Activated CD8-positive, alpha-beta T cell treated with anti-CD3 and anti-CD28 coated beads for 36 hours (primary cell): ENCODE data around the gene SEMA4D. TPM values are rescaled to one million over a fixed set of nuclear protein-coding genes. Genes with fewer than 3 reads are reported as not detected.
A peak's percentile ranks its signal among the peaks of the same experiment; 100 is the strongest.

Experiments used
- ATAC-seq: fragments of 200-7000 bp; cut with Tn5 transposase; one replicate; pipeline ENCODE4 v1.10.0; 2021; ENCODE audit warnings: mild to moderate bottlenecking, moderate library complexity
- CTCF ChIA-PET: fragments of 350-600 bp; sonication (Branson Sonifier 250); formaldehyde crosslinking; loops from one replicate; lab custom pipeline; 2021; ENCODE audit warnings: antibody characterized with exemption; lab: Charles Lee
- POLR2A ChIA-PET: fragments of 350-600 bp; sonication (Branson Sonifier 250); formaldehyde crosslinking; loops from one replicate; lab custom pipeline; 2021; ENCODE audit warnings: antibody characterized with exemption; lab: Charles Lee
- DNase-seq: peaks from one replicate; pipeline ENCODE4 v3.0.0-alpha.2; 2020
- H3K27ac Mint-ChIP-seq: one replicate; pipeline ENCODE4 v1.8.0; 2021; ENCODE audit warnings: mild to moderate bottlenecking, mixed read lengths
- H3K27me3 Mint-ChIP-seq: one replicate; pipeline ENCODE4 v1.8.0; 2021; ENCODE audit warnings: mixed read lengths
- H3K36me3 Mint-ChIP-seq: one replicate; pipeline ENCODE4 v1.8.0; 2021; ENCODE audit warnings: low read depth, mixed read lengths
- H3K4me1 Mint-ChIP-seq: one replicate; pipeline ENCODE4 v1.8.0; 2021; ENCODE audit warnings: low read depth, mixed read lengths
- H3K4me3 Mint-ChIP-seq: one replicate; pipeline ENCODE4 v1.8.0; 2021; ENCODE audit warnings: mild to moderate bottlenecking, moderate library complexity, mixed read lengths
- H3K9me3 Mint-ChIP-seq: one replicate; pipeline ENCODE4 v1.8.0; 2021; ENCODE audit warnings: mixed read lengths
- intact Hi-C: fragments of 100-400 bp; cut with micrococcal nuclease; formaldehyde crosslinking; loops from one replicate; pipeline ENCODE4 v1.10.0; 2022
- total RNA-seq, 2 experiments: library from RNA; stranded (reverse); gene quantifications; one replicate each; pipeline ENCODE4 v1.2.3, GENCODE V29; 2021
- TF ChIP-seq, protein P1 (sequence below): fragments of 200-600 bp; IDR thresholded peaks from one replicate; pipeline ENCODE4 v1.8.0; 2022; ENCODE audit warnings: antibody characterized with exemption, mild to moderate bottlenecking

The SEMA4D gene
- total RNA-seq, 2 experiments from 2014 or later: 290 to 317 TPM

GRCh38 chr9:89351584-89352300, 146.2 kb downstream of the SEMA4D start:
- Mint-ChIP-seq H3K27me3 (no peaks in the 10 kb centered on the region), H3K9me3 (no peaks in the 10 kb centered on the region), H3K27ac (peak overlapping the region; percentile 56), H3K36me3 (peaks cover 66% of the 10 kb centered on the region), H3K4me3 (no peak overlapping the region), H3K4me1 (peaks cover 22% of the 10 kb centered on the region)
- ATAC-seq: no peak
- ChIA-PET POLR2A (interaction anchor here (1.0 to 1.5 kb wide), 4 partner anchors 9 to 27 kb away, joined by 3 to 5 read pairs (median 4); no protein-coding TSS in a partner anchor), CTCF (interaction anchor here (1.5 kb wide), 1 partner anchor 26 kb away, joined by 7 read pairs; no protein-coding TSS in a partner anchor)
- TF ChIP-seq, protein P1, sequence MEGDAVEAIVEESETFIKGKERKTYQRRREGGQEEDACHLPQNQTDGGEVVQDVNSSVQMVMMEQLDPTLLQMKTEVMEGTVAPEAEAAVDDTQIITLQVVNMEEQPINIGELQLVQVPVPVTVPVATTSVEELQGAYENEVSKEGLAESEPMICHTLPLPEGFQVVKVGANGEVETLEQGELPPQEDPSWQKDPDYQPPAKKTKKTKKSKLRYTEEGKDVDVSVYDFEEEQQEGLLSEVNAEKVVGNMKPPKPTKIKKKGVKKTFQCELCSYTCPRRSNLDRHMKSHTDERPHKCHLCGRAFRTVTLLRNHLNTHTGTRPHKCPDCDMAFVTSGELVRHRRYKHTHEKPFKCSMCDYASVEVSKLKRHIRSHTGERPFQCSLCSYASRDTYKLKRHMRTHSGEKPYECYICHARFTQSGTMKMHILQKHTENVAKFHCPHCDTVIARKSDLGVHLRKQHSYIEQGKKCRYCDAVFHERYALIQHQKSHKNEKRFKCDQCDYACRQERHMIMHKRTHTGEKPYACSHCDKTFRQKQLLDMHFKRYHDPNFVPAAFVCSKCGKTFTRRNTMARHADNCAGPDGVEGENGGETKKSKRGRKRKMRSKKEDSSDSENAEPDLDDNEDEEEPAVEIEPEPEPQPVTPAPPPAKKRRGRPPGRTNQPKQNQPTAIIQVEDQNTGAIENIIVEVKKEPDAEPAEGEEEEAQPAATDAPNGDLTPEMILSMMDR: no peak
- intact Hi-C loops: no loop called here
- DNase-seq: no peak

GRCh38 chr9:89350988-89351557, 146.8 kb downstream of the SEMA4D start:
- Mint-ChIP-seq H3K27ac (peak overlapping the region; percentile 10), H3K9me3 (no peaks in the 10 kb centered on the region), H3K27me3 (no peaks in the 10 kb centered on the region), H3K36me3 (peaks cover 66% of the 10 kb centered on the region), H3K4me1 (peaks cover 21% of the 10 kb centered on the region), H3K4me3 (no peak overlapping the region)
- ChIA-PET POLR2A (interaction anchor here (1.0 to 1.5 kb wide), 4 partner anchors 8 to 26 kb away, joined by 3 to 5 read pairs (median 4); no protein-coding TSS in a partner anchor), CTCF (interaction anchor here (1.5 kb wide), 1 partner anchor 25 kb away, joined by 7 read pairs; no protein-coding TSS in a partner anchor)
- no peak for DNase-seq
- intact Hi-C loops: no loop called here
- TF ChIP-seq, protein P1: no peak
- ATAC-seq: no peak

GRCh38 chr9:89349607-89350006, 148.3 kb downstream of the SEMA4D start:
- POLR2A ChIA-PET: interaction anchor here (0.8 to 4.5 kb wide), 5 partner anchors 8 to 35 kb away, joined by 3 to 16 read pairs (median 4); no protein-coding TSS in a partner anchor
- ATAC-seq: no peak
- no peak for DNase-seq
- no peaks in the 10 kb centered on the region for H3K27me3 Mint-ChIP-seq
- intact Hi-C loops: no loop called here
- peaks cover 77% of the 10 kb centered on the region for H3K36me3 Mint-ChIP-seq
- TF ChIP-seq, protein P1: no peak
- CTCF ChIA-PET: interaction anchor here (1.1 kb wide), 1 partner anchor 8 kb away, joined by 5 read pairs; no protein-coding TSS in a partner anchor
- no peaks in the 10 kb centered on the region for H3K9me3 Mint-ChIP-seq
- H3K4me3 Mint-ChIP-seq: no peak overlapping the region
- peaks cover 21% of the 10 kb centered on the region for H3K4me1 Mint-ChIP-seq
- H3K27ac Mint-ChIP-seq: no peak overlapping the region

DNA sequence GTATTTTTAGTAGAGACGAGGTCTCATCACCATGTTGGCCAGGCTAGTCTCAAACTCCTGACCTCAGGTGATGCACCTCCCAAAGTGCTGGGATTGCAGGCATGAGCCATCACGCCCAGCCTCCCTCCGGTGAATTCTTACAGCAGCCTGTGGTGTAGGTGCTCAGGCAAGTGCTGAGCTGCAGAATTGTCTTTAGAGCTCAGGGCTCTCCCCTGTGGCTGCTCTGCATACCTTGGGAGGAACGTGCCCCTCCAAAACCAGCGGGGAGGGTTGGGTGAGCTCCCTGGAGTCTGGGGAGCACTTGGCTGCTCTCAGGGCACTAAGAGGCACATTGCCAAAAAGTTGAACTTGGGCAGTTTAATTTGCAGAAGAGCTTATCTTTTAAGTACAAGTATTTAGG, 150.3 kb downstream of the SEMA4D start:
- H3K4me3 Mint-ChIP-seq: no peak overlapping the region
- H3K4me1 Mint-ChIP-seq: peaks cover 29% of the 10 kb centered on the region
- peaks cover 85% of the 10 kb centered on the region for H3K36me3 Mint-ChIP-seq
- TF ChIP-seq, protein P1: no peak
- H3K27ac Mint-ChIP-seq: no peak overlapping the region
- intact Hi-C loops: no loop called here
- POLR2A ChIA-PET: interaction anchor here (1.2 to 4.5 kb wide), 3 partner anchors 10 to 17 kb away, joined by 5 to 16 read pairs (median 8); no protein-coding TSS in a partner anchor
- DNase-seq (no peak), ATAC-seq (no peak)
- H3K27me3 Mint-ChIP-seq: no peaks in the 10 kb centered on the region
- H3K9me3 Mint-ChIP-seq: peaks cover 3% of the 10 kb centered on the region
- CTCF ChIA-PET: interaction anchor here (0.7 to 1.2 kb wide), 5 partner anchors 11 to 80 kb away, joined by 3 to 4 read pairs (median 3); no protein-coding TSS in a partner anchor
